Duodenal mucosa (tissue), 2 donors: Measurements from ENCODE around the gene PSMA6.
"Not testable (repeated sequence)": the region's sequence is repeated elsewhere in the genome, so short reads cannot be mapped to it uniquely, and the experiment has no call there.

Experiments used
- H3K27ac ChIP-seq: one replicate; pipeline ENCODE4 v1.7.0; 2013; ENCODE audit warnings: low read depth, low read length
- H3K27me3 ChIP-seq, 2 donors: one replicate each; pipeline ENCODE4 v1.7.0; 2013; ENCODE audit warnings: low read length in 2 of 2, control low read depth in 1 of 2; ENCODE audit not compliant: insufficient read depth in 2 of 2, control insufficient read depth in 1 of 2
- H3K36me3 ChIP-seq, 2 donors: one replicate each; pipeline ENCODE4 v1.7.0; 2013; ENCODE audit warnings: low read length in 2 of 2, control low read depth in 1 of 2; ENCODE audit not compliant: insufficient read depth in 2 of 2, control insufficient read depth in 1 of 2
- H3K4me1 ChIP-seq, 2 donors: one replicate each; pipeline ENCODE4 v1.7.0; 2013; ENCODE audit warnings: low read length in 2 of 2, control low read depth in 1 of 2; ENCODE audit not compliant: insufficient read depth in 2 of 2, control insufficient read depth in 1 of 2
- H3K4me3 ChIP-seq, 2 donors: one replicate each; pipeline ENCODE4 v1.7.0; 2013; ENCODE audit warnings: low read length in 2 of 2, low read depth in 1 of 2
- H3K9ac ChIP-seq, 2 donors: one replicate each; pipeline ENCODE4 v1.7.0; 2013; ENCODE audit warnings: low read length in 2 of 2, low read depth in 1 of 2
- H3K9me3 ChIP-seq, 2 donors: one replicate each; pipeline ENCODE4 v1.7.0; 2013; ENCODE audit warnings: low read length in 2 of 2, control low read depth in 1 of 2; ENCODE audit not compliant: control insufficient read depth in 1 of 2

The PSMA6 gene

DNA sequence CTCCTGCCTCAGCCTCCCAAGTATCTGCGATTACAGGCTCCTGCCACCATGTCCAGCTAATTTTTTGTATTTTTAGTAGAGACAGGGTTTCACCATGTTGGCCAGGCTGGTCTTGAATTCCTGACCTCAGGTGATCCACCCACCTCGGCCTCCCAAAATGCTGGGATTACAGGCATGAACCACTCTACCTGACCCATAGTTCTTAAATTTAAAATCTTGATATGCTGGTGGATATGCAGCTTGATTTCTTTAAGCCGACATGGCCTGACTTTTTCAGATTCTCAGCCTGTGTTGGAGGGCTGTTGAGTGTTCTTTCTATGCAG, 44.0 kb downstream of the PSMA6 start:
- not testable (repeated sequence) for H3K36me3 ChIP-seq, H3K27me3 ChIP-seq, H3K9me3 ChIP-seq
- Histone ChIP-seq H3K27ac (peak overlapping the region; percentile 87), H3K4me3 (peak overlapping the region; percentile 37 to 45), H3K4me1 (peaks cover 79 to 86% of the 10 kb centered on the region in 2 donors), H3K9ac (peak overlapping the region; percentile 71 to 76)

DNA sequence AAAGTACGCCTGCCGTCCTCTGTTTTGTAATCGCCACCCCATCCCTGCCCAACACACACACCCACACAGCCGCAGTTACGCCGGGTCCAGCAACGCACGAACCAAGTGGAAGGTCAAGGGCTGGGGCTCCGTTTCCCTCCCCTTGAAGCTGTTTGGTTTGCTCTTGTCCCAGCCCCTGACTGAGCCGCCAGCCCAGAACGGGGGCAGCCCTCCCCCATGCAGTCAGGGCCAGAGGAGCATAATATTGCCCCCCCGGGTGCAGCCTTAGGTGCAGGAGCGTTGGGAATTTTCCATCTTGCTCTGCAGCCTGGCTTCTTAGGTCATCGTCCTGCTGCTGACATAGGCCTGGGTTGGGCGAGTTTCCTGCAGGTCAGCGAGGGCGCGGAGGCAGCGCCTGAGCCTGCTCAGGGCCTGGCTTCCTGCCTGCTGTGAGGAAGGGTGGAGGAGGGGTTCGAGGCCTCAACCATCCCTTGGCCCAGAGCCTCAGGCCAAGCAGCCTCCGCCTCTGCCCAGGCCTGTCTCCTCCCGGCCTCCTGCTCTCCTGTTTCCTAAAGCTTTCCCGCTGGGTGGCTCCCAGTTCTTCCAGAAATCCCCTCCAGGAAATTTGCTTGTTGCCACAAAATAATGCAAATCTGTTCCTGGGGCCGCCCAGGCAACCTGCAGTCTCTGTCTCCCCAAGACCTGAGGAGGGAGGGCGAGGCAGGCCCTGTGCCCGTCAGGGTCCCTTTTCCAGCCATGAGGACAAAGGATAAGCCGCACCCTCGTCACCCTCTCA, 44.5 kb downstream of the PSMA6 start:
- peak overlapping the region; percentile 71 to 76 for H3K9ac ChIP-seq
- no peaks in the 10 kb centered on the region for H3K9me3 ChIP-seq
- peak overlapping the region; percentile 37 to 45 for H3K4me3 ChIP-seq
- no peaks in the 10 kb centered on the region for H3K27me3 ChIP-seq
- H3K4me1 ChIP-seq: peaks cover 80 to 88% of the 10 kb centered on the region in 2 donors
- peak overlapping the region; percentile 87 for H3K27ac ChIP-seq
- no peaks in the 10 kb centered on the region for H3K36me3 ChIP-seq

DNA sequence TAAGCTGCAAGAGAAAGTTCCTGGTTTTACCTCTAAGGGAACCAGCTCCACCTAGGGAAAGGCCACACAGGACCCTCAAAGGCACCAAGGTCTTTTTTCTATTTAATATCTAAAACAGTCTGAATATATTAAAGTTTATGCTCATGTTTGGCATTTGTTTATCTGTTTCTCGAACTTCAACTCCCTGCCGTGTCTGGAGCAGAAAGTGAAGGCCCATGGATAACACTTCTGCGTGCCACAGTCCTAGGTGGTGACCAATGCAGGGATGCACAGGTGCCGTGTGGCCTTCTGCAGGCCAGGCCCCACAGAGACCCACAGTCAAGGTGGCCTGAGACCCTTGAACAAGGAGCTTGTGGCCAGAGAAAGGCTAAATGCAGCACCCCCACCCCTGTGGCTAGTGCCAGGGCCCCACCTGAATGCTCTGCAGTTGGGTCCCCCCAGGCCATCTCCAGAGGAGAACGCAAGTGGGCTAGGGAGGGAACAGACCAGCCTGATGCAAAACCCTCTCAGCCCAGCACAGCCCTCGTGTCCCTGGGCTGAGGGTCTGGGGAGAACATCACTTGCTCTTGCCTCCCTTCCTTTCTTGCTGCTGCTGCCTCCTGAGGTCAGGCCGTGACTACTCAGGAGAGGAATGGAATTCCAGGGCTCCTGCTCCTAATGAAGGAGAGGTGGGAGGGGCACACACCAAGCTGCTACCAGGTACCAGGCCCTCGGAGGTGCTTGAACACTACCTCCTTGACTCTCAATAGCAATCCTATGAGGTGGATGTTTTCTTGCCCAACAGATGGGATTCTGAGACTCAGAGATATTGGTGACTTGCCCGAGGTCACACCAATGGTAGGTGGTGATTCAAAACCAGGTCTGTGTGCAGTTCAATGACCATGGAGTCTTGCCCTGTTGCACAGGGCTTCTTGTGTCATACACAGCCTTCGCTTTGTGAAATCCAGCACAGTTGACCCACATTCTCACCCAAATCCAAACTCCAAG, 45.4 kb downstream of the PSMA6 start:
- no peaks in the 10 kb centered on the region for H3K27me3 ChIP-seq
- H3K4me1 ChIP-seq: peaks cover 80 to 88% of the 10 kb centered on the region in 2 donors
- no peak overlapping the region for H3K4me3 ChIP-seq
- peak overlapping the region; percentile 87 for H3K27ac ChIP-seq
- H3K9me3 ChIP-seq: no peaks in the 10 kb centered on the region
- peak overlapping the region; percentile 71 to 76 for H3K9ac ChIP-seq
- no peaks in the 10 kb centered on the region for H3K36me3 ChIP-seq

DNA sequence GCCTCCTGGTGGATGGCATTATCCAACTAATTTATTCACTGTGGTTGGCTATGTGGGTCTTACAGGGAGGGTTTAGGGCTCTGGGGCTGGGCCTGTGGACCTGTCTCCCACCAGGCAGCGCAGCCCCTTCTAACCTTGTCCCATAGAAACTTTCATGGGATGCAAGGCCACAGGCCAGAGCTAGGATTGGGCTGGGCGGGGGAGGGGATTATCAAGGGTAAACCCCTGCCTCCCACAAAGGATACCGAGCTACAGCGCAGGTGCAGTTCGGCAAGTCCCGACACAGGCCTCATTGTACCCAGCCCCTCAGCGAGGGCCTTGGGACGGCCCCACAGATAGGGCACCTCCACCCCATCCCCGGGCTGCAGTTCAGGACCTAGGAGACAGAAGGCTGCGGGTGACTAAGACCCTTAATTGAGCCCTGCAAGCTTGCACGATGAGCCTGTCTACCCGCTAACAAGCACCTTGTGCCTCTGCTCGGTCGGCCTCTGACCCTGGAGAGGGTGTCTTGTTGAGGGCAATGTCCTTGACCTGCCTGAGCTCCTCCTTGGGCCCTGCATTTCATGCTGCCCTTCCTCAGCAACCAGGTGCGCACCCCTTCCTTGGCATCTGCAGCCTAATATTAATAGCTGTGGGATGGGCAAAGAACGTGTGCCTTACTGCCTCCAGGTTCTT, 46.7 kb downstream of the PSMA6 start:
- H3K36me3 ChIP-seq: no peaks in the 10 kb centered on the region
- H3K9ac ChIP-seq: peak overlapping the region; percentile 9 to 43
- H3K4me3 ChIP-seq: no peak overlapping the region
- peaks cover 74 to 84% of the 10 kb centered on the region in 2 donors for H3K4me1 ChIP-seq
- no peak overlapping the region for H3K27ac ChIP-seq
- no peaks in the 10 kb centered on the region for H3K27me3 ChIP-seq
- no peaks in the 10 kb centered on the region for H3K9me3 ChIP-seq

DNA sequence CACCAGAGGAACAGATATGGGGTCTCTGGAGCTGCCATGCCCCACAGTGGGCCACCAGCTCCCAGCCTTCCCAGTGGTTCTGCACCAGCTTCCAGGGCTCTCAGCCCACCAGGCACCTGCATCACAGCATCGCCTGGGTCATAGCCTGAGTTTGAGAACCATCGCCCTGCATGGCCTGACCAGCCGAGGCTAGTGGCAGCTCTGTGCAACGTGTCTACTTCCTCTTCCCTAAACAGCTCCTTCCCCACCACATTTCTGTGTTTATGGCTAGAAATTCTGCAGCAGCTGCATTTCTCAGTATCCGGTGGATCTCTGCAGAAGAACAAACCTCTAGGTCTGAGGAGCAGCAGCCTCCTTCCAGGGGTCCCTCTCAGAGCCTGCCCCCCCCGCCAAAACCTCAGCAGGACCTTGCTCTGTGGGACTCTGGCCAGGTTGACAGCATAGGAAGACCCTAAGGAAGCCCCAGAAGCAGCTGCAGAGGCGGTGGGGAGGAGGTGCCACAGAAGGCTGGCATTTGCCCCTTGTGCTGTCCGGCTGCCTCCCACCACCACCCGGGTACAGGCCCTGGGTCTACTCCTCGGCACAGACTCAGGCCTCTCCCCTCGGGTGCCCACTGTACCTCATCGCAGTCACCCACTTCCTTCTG, 47.7 kb downstream of the PSMA6 start:
- Histone ChIP-seq H3K36me3 (no peaks in the 10 kb centered on the region), H3K9me3 (no peaks in the 10 kb centered on the region), H3K27me3 (no peaks in the 10 kb centered on the region), H3K4me1 (peaks cover 73 to 81% of the 10 kb centered on the region in 2 donors), H3K27ac (no peak overlapping the region), H3K4me3 (peak overlapping the region; percentile 10 to 19), H3K9ac (peak overlapping the region; percentile 9 to 43)

DNA sequence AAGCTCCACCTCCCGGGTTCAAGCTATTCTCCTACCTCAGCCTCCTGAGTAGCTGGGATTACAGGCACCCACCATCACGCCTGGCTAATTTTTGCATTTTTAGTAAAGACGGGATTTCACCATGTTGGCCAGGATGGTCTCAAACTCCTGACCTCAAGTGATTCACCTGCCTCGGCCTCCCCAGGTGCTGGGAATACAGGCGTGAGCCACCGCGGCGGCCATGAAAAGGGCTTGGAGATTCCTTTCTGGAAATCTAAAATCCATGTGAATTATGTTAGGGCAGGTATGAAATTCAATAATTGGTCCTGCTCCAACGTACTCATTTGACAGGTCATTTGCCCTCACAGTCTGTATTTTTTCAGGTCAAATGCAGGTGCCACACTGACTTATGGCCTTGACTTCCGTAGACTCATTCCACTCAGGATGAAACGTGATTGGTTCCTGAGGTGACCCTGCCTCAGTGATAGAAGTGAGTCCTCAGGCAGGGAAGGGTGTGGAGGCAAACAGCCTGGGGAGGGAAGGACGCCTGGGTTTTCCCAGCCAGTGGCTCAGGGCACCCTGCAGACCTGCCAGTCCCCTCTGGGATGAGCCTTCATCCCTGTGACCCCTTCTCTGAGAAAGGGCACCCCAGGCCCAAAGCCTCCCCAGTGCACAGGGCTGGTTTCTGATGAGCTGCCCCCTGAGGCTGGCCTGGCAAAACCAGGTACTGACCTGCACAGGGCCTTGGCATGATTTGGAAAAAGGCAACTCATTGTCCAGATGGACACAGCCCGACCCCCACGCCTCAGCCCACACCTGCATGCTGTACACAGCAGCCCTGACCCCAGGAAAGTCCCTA, 48.7 kb downstream of the PSMA6 start:
- no peaks in the 10 kb centered on the region for H3K9me3 ChIP-seq
- peaks cover 64 to 72% of the 10 kb centered on the region in 2 donors for H3K4me1 ChIP-seq
- H3K4me3 ChIP-seq: peak overlapping the region; percentile 5 to 36
- no peaks in the 10 kb centered on the region for H3K27me3 ChIP-seq
- peak overlapping the region; percentile 91 for H3K27ac ChIP-seq
- no peaks in the 10 kb centered on the region for H3K36me3 ChIP-seq
- H3K9ac ChIP-seq: peak overlapping the region; percentile 45 to 76

DNA sequence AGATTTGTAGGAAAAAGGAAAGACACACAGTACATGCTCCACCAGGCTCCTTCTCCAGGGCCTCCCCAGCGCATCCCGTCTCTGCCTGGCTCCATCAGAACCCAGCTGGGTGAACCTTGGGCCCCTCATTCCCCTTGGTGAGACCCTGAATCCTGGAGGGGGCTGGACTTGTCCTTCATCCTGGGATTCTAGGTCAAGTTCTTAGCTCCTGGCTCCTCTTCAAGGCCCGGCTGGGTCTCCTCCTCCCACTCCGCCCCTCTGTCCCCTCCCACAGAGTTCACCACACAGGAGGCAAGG, 49.2 kb downstream of the PSMA6 start:
- H3K9ac ChIP-seq: peak overlapping the region; percentile 66 to 76
- peaks cover 62 to 67% of the 10 kb centered on the region in 2 donors for H3K4me1 ChIP-seq
- H3K27ac ChIP-seq: peak overlapping the region; percentile 91
- H3K36me3 ChIP-seq: no peaks in the 10 kb centered on the region
- H3K9me3 ChIP-seq: no peaks in the 10 kb centered on the region
- H3K27me3 ChIP-seq: no peaks in the 10 kb centered on the region
- peak overlapping the region; percentile 5 to 36 for H3K4me3 ChIP-seq

DNA sequence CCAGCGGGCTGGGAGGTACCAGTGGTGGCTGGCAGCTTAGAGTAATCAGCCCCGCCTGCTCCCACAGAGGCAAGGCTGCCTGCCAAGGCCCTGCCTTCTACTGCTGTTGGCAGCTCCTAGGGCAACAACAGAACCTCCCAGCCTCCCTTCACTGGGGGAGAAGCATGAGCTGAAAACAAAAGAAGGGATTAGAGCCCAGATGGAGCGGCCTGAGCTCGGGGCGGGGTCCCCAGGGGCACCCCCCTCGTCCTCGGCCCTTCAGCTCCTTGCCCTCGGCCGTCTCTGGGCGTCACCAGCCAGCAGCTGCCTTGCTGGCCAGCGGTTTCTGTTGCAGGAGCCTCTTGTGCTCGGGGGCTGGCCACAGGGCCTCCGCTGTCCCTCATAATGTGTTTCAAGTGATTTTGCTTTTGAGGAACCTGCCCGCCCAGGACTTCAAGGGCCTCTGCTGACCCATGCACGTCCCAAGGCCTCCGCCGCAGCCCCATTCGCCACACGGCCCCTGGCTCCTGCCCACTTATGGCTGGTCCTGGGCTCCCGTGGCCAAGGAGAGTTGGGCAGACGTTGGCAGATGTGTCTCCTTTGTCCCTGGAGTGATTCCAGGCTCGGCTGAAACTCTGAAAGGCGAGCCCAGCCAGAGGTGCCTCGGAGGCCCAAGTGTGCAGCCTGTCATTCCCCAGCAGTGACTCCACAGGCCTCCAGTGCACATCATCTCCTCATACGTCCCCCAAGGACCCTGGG, 49.7 kb downstream of the PSMA6 start:
- Histone ChIP-seq H3K4me1 (peaks cover 57 to 62% of the 10 kb centered on the region in 2 donors), H3K27ac (peak overlapping the region; percentile 91), H3K27me3 (no peaks in the 10 kb centered on the region), H3K4me3 (peak overlapping the region in 1 of 2 donors; percentile 47), H3K36me3 (no peaks in the 10 kb centered on the region), H3K9me3 (no peaks in the 10 kb centered on the region), H3K9ac (peak overlapping the region; percentile 66 to 70)
